ENCODE data around the gene SH3PXD2A.
A peak's percentile ranks its signal among the peaks of the same experiment; 100 is the strongest.

The SH3PXD2A gene

GRCh38 chr10:103770139-103770538, 85.2 kb downstream of the SH3PXD2A start (continued):
- TF ChIP-seq, protein P1, sequence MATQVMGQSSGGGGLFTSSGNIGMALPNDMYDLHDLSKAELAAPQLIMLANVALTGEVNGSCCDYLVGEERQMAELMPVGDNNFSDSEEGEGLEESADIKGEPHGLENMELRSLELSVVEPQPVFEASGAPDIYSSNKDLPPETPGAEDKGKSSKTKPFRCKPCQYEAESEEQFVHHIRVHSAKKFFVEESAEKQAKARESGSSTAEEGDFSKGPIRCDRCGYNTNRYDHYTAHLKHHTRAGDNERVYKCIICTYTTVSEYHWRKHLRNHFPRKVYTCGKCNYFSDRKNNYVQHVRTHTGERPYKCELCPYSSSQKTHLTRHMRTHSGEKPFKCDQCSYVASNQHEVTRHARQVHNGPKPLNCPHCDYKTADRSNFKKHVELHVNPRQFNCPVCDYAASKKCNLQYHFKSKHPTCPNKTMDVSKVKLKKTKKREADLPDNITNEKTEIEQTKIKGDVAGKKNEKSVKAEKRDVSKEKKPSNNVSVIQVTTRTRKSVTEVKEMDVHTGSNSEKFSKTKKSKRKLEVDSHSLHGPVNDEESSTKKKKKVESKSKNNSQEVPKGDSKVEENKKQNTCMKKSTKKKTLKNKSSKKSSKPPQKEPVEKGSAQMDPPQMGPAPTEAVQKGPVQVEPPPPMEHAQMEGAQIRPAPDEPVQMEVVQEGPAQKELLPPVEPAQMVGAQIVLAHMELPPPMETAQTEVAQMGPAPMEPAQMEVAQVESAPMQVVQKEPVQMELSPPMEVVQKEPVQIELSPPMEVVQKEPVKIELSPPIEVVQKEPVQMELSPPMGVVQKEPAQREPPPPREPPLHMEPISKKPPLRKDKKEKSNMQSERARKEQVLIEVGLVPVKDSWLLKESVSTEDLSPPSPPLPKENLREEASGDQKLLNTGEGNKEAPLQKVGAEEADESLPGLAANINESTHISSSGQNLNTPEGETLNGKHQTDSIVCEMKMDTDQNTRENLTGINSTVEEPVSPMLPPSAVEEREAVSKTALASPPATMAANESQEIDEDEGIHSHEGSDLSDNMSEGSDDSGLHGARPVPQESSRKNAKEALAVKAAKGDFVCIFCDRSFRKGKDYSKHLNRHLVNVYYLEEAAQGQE (tag by site-specific recombination; IDR thresholded peaks at IDR 0.05): no peak
- no peak for TF ChIP-seq ZNF548 (tag by site-specific recombination; IDR thresholded peaks at IDR 0.05)

DNA sequence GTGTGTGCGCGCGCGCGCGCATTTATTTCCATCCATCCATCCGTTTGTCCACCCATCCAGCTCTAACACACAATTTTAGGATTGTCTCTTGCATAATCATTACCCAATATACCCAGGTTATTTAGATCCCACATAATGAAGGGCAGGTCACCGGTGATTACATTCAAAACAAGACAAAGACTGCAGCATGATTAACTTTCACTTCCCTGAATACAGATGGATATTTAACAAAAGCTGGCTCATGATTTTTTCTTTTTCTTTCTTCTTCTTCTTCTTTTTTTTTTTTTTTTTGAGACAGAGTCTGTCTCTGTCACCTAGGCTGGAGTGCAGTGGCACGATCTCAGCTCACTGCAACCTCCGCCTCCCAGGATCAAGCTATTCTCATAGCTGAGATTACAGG, 86.2 kb downstream of the SH3PXD2A start:
- no peak overlapping the region for H3K27ac ChIP-seq (ENCODE audit: extremely low read depth, low read depth, low read length)
- POLR2A ChIA-PET: interaction anchor here (0.6 to 0.7 kb wide), 2 partner anchors 17 kb away, joined by 3 to 5 read pairs; no protein-coding TSS in a partner anchor
- TF ChIP-seq PBX3 (CRISPR knock-in tag; IDR thresholded peaks at IDR 0.05) (no peak), ZSCAN18 (tag by site-specific recombination; IDR thresholded peaks at IDR 0.05) (no peak)

GRCh38 chr10:103768345-103768744, 87.0 kb downstream of the SH3PXD2A start:
- ChIA-PET CTCF (interaction anchor here (0.6 to 0.7 kb wide), 2 partner anchors 213 to 1535 kb away, joined by 3 to 4 read pairs; no protein-coding TSS in a partner anchor), POLR2A (no interaction called here)
- Histone ChIP-seq H3K4me3 (ENCODE audit: low read depth, low read length) (no peak overlapping the region), H3K36me3 (ENCODE audit: control insufficient read depth in 2 of 2, insufficient read depth in 1 of 2, low read length in 2 of 2) (peaks cover 0 to 10% of the 10 kb centered on the region in 2 experiments; a peak in 1 of 3 replicates), H3K4me1 (ENCODE audit: control insufficient read depth, insufficient read depth, low read length) (peaks cover 4% of the 10 kb centered on the region), H3K9me3 (ENCODE audit: control insufficient read depth, insufficient read depth, low read depth, low read length) (no peaks in the 10 kb centered on the region), H3K27ac (ENCODE audit: extremely low read depth, low read depth, low read length) (no peak overlapping the region)
- TF ChIP-seq ZNF600 (tag by site-specific recombination; IDR thresholded peaks at IDR 0.05) (peak; percentile 53; the same call in 1 of the 2 replicates), ZNF292 (tag by site-specific recombination; IDR thresholded peaks at IDR 0.05; ENCODE audit: borderline replicate concordance, low read depth) (no peak), ZNF777 (tag by site-specific recombination; IDR thresholded peaks at IDR 0.05; ENCODE audit: borderline replicate concordance) (no peak)

More for the DNA sequence above, 86.2 kb downstream of the SH3PXD2A start:
- peaks cover 0 to 10% of the 10 kb centered on the region in 2 experiments; a peak in 1 of 3 replicates for H3K36me3 ChIP-seq (ENCODE audit: control insufficient read depth in 2 of 2, insufficient read depth in 1 of 2, low read length in 2 of 2)
- no peaks in the 10 kb centered on the region for H3K9me3 ChIP-seq (ENCODE audit: control insufficient read depth, insufficient read depth, low read depth, low read length)
- H3K4me3 ChIP-seq (ENCODE audit: low read depth, low read length): no peak overlapping the region
- CTCF ChIA-PET: no interaction called here
- peaks cover 4% of the 10 kb centered on the region for H3K4me1 ChIP-seq (ENCODE audit: control insufficient read depth, insufficient read depth, low read length)

DNA sequence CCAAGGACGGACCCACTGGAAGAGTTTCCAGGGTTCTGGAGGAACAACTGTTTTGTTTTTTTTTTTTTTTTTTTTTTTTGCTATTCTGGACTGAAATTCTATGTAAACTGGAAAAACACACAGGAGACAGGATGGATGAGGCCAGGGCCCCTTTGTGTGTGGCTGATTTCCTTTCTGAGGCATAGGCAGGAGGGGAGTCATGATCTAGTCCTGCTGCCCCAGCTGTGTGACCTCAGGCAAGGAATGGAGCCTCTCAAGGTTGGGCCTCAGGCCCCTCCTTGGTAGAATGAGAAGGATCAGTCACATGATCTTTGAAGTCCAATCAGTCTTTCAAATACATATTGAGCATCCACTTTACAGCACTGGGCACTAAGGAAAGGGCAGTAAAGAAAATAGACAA, 87.6 kb downstream of the SH3PXD2A start:
- TF ChIP-seq KLF9 (tag by site-specific recombination; IDR thresholded peaks at IDR 0.05; ENCODE audit: low read depth) (no peak), ZNF548 (tag by site-specific recombination; IDR thresholded peaks at IDR 0.05) (no peak), ZSCAN16 (tag by site-specific recombination; IDR thresholded peaks at IDR 0.05) (no peak), SCRT1 (tag by site-specific recombination; IDR thresholded peaks at IDR 0.05; ENCODE audit: borderline replicate concordance) (no peak), ZNF132 (tag by site-specific recombination; IDR thresholded peaks at IDR 0.05; ENCODE audit: borderline replicate concordance) (no peak), ZNF16 (tag by site-specific recombination; IDR thresholded peaks at IDR 0.05; ENCODE audit: low read depth) (no peak), ZNF138 (tag by site-specific recombination; IDR thresholded peaks at IDR 0.05; ENCODE audit: borderline replicate concordance) (no peak), ZNF311 (tag by site-specific recombination; IDR thresholded peaks at IDR 0.05; ENCODE audit: borderline replicate concordance) (no peak), ZNF214 (tag by site-specific recombination; IDR thresholded peaks at IDR 0.05; ENCODE audit: borderline replicate concordance) (no peak)
- TF ChIP-seq, protein P2, sequence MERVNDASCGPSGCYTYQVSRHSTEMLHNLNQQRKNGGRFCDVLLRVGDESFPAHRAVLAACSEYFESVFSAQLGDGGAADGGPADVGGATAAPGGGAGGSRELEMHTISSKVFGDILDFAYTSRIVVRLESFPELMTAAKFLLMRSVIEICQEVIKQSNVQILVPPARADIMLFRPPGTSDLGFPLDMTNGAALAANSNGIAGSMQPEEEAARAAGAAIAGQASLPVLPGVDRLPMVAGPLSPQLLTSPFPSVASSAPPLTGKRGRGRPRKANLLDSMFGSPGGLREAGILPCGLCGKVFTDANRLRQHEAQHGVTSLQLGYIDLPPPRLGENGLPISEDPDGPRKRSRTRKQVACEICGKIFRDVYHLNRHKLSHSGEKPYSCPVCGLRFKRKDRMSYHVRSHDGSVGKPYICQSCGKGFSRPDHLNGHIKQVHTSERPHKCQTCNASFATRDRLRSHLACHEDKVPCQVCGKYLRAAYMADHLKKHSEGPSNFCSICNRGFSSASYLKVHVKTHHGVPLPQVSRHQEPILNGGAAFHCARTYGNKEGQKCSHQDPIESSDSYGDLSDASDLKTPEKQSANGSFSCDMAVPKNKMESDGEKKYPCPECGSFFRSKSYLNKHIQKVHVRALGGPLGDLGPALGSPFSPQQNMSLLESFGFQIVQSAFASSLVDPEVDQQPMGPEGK (tag by site-specific recombination; IDR thresholded peaks at IDR 0.05): no peak
- TF ChIP-seq, protein P3, sequence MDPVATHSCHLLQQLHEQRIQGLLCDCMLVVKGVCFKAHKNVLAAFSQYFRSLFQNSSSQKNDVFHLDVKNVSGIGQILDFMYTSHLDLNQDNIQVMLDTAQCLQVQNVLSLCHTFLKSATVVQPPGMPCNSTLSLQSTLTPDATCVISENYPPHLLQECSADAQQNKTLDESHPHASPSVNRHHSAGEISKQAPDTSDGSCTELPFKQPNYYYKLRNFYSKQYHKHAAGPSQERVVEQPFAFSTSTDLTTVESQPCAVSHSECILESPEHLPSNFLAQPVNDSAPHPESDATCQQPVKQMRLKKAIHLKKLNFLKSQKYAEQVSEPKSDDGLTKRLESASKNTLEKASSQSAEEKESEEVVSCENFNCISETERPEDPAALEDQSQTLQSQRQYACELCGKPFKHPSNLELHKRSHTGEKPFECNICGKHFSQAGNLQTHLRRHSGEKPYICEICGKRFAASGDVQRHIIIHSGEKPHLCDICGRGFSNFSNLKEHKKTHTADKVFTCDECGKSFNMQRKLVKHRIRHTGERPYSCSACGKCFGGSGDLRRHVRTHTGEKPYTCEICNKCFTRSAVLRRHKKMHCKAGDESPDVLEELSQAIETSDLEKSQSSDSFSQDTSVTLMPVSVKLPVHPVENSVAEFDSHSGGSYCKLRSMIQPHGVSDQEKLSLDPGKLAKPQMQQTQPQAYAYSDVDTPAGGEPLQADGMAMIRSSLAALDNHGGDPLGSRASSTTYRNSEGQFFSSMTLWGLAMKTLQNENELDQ (tag by site-specific recombination; IDR thresholded peaks at IDR 0.05; ENCODE audit: low read depth): no peak
- H3K4me3 ChIP-seq (ENCODE audit: low read depth, low read length): no peak overlapping the region
- no peaks in the 10 kb centered on the region for H3K9me3 ChIP-seq (ENCODE audit: control insufficient read depth, insufficient read depth, low read depth, low read length)
- H3K4me1 ChIP-seq (ENCODE audit: control insufficient read depth, insufficient read depth, low read length): peaks cover 4% of the 10 kb centered on the region
- POLR2A ChIA-PET: no interaction called here
- peaks cover 0 to 10% of the 10 kb centered on the region in 2 experiments; a peak in 1 of 3 replicates for H3K36me3 ChIP-seq (ENCODE audit: control insufficient read depth in 2 of 2, insufficient read depth in 1 of 2, low read length in 2 of 2)
- H3K27ac ChIP-seq (ENCODE audit: extremely low read depth, low read depth, low read length): no peak overlapping the region
- CTCF ChIA-PET: interaction anchor here (0.7 kb wide), 1 partner anchor 1535 kb away, joined by 3 read pairs; no protein-coding TSS in a partner anchor
